MG63 (cell line): ENCODE measurements around the gene PIP4K2C. TPM values are rescaled to one million over a fixed set of nuclear protein-coding genes. Genes with fewer than 3 reads are reported as not detected.

Source experiments
- DNase-seq: peaks from one replicate; pipeline ENCODE4 v3.0.0-alpha.2; 2020
- H3K27me3 ChIP-seq: fragments of 250-450 bp; sonication (Bioruptor Pico); 2 replicates; pipeline ENCODE4 v1.5.1; 2020; ENCODE audit warnings: mild to moderate bottlenecking, moderate library complexity
- H3K36me3 ChIP-seq: fragments of 250-450 bp; sonication (Bioruptor Pico); 2 replicates; pipeline ENCODE4 v1.5.1; 2020; ENCODE audit warnings: mild to moderate bottlenecking, moderate library complexity
- H3K4me3 ChIP-seq: fragments of 250-450 bp; sonication (Bioruptor Pico); 2 replicates; pipeline ENCODE4 v1.5.1; 2020; ENCODE audit warnings: mild to moderate bottlenecking, moderate library complexity
- H3K9me3 ChIP-seq: fragments of 250-450 bp; sonication (Bioruptor Pico); 2 replicates; pipeline ENCODE4 v1.5.1; 2020; ENCODE audit warnings: mild to moderate bottlenecking, moderate library complexity
- total RNA-seq: library from RNA; depleted of rRNA; stranded (reverse); fragments of >200 nt; shearing (Covaris generic); gene quantifications from 2 replicates; pipeline ENCODE4 v1.2.3, GENCODE V29; 2014; ENCODE audit warnings: low replicate concordance

Gene PIP4K2C
- total RNA-seq, 1 experiment from 2014 or later = 16.3 TPM

GRCh38 chr12:57592551-57593165 is 1.7 kb downstream of the PIP4K2C start:
- Histone ChIP-seq H3K27me3 (no peaks in the 10 kb centered on the region; the same call in 1 of the 2 replicates), H3K9me3 (no peaks in the 10 kb centered on the region), H3K4me3 (no peak overlapping the region), H3K36me3 (no peaks in the 10 kb centered on the region)
- no peak for DNase-seq

GRCh38 chr12:57593187-57593586 is 2.2 kb downstream of the PIP4K2C start:
- Histone ChIP-seq H3K27me3 (no peaks in the 10 kb centered on the region), H3K36me3 (no peaks in the 10 kb centered on the region), H3K4me3 (no peak overlapping the region), H3K9me3 (no peaks in the 10 kb centered on the region)
- DNase-seq = no peak

- H3K27me3 ChIP-seq = no peaks in the 10 kb centered on the region
- no peaks in the 10 kb centered on the region for H3K9me3 ChIP-seq
- H3K36me3 ChIP-seq = no peaks in the 10 kb centered on the region; the same call in 1 of the 2 replicates
- H3K4me3 ChIP-seq = no peak overlapping the region
- DNase-seq = no peak
Measured at GRCh38 chr12:57600395-57600794, 9.4 kb downstream of the PIP4K2C start.

GRCh38 chr12:57602544-57602943 is 11.6 kb downstream of the PIP4K2C start:
- Histone ChIP-seq H3K27me3 (no peaks in the 10 kb centered on the region), H3K9me3 (no peaks in the 10 kb centered on the region), H3K36me3 (no peaks in the 10 kb centered on the region; the same call in 1 of the 2 replicates), H3K4me3 (no peak overlapping the region)
- DNase-seq = no peak

- no peak overlapping the region for H3K4me3 ChIP-seq
- no peak for DNase-seq
- no peaks in the 10 kb centered on the region; the same call in 1 of the 2 replicates for H3K36me3 ChIP-seq
- no peaks in the 10 kb centered on the region for H3K27me3 ChIP-seq
- no peaks in the 10 kb centered on the region for H3K9me3 ChIP-seq
Measured at GRCh38 chr12:57603324-57603723, 12.3 kb downstream of the PIP4K2C start.

- H3K36me3 ChIP-seq = no peaks in the 10 kb centered on the region; the same call in 1 of the 2 replicates
- no peaks in the 10 kb centered on the region for H3K27me3 ChIP-seq
- peak; percentile 60 for DNase-seq
- no peaks in the 10 kb centered on the region for H3K9me3 ChIP-seq
- H3K4me3 ChIP-seq = peak overlapping the region; percentile 43
Measured at GRCh38 chr12:57603815-57604453, 12.9 kb downstream of the PIP4K2C start.

- Histone ChIP-seq H3K36me3 (no peaks in the 10 kb centered on the region), H3K27me3 (no peaks in the 10 kb centered on the region)
- no peak for DNase-seq
Measured at GRCh38 chr12:57604454-57604991, 13.5 kb downstream of the PIP4K2C start, which contains the start of gene DTX3. TSS of gene DTX3 (plus strand) at chr12:57604824. CDS start at chr12:57606518, 1,694 bp downstream.

GRCh38 chr12:57604992-57605810 is 14.2 kb downstream of the PIP4K2C start:
- no peaks in the 10 kb centered on the region for H3K36me3 ChIP-seq
- DNase-seq = no peak

More at GRCh38 chr12:57604454-57604991, 13.5 kb downstream of the PIP4K2C start, which contains the start of gene DTX3:
- no peaks in the 10 kb centered on the region for H3K9me3 ChIP-seq
- peak within 1 kb of the TSS; percentile 43 for H3K4me3 ChIP-seq

GRCh38 chr12:57605811-57606311 is 14.9 kb downstream of the PIP4K2C start:
- no peak for DNase-seq
- no peak overlapping the region for H3K4me3 ChIP-seq
- no peaks in the 10 kb centered on the region for H3K36me3 ChIP-seq
- H3K27me3 ChIP-seq = no peaks in the 10 kb centered on the region
- H3K9me3 ChIP-seq = no peaks in the 10 kb centered on the region

More at GRCh38 chr12:57604992-57605810, 14.2 kb downstream of the PIP4K2C start:
- no peaks in the 10 kb centered on the region for H3K9me3 ChIP-seq
- no peaks in the 10 kb centered on the region for H3K27me3 ChIP-seq
- peak overlapping the region; percentile 43 for H3K4me3 ChIP-seq

GRCh38 chr12:57606399-57606798 is 15.4 kb downstream of the PIP4K2C start:
- no peak for DNase-seq
- Histone ChIP-seq H3K9me3 (no peaks in the 10 kb centered on the region), H3K27me3 (no peaks in the 10 kb centered on the region), H3K36me3 (no peaks in the 10 kb centered on the region), H3K4me3 (no peak overlapping the region)

- H3K36me3 ChIP-seq = no peaks in the 10 kb centered on the region
- no peaks in the 10 kb centered on the region for H3K27me3 ChIP-seq
- H3K9me3 ChIP-seq = no peaks in the 10 kb centered on the region
- H3K4me3 ChIP-seq = no peak overlapping the region
- DNase-seq = no peak
Measured at GRCh38 chr12:57606821-57607220, 15.8 kb downstream of the PIP4K2C start.

- Histone ChIP-seq H3K9me3 (no peaks in the 10 kb centered on the region), H3K4me3 (no peak overlapping the region), H3K27me3 (no peaks in the 10 kb centered on the region), H3K36me3 (no peaks in the 10 kb centered on the region)
- DNase-seq = no peak
Measured at GRCh38 chr12:57607958-57608663, 17.1 kb downstream of the PIP4K2C start.

- no peak for DNase-seq
- H3K27me3 ChIP-seq = no peaks in the 10 kb centered on the region
- H3K4me3 ChIP-seq = no peak overlapping the region
- H3K9me3 ChIP-seq = no peaks in the 10 kb centered on the region
- no peaks in the 10 kb centered on the region for H3K36me3 ChIP-seq
Measured at GRCh38 chr12:57609101-57609780, 18.2 kb downstream of the PIP4K2C start.

GRCh38 chr12:57609781-57610553 is 19.0 kb downstream of the PIP4K2C start:
- peaks cover under 1% of the 10 kb centered on the region; the same call in 1 of the 2 replicates for H3K36me3 ChIP-seq
- no peaks in the 10 kb centered on the region for H3K9me3 ChIP-seq
- DNase-seq = no peak
- H3K4me3 ChIP-seq = no peak overlapping the region
- no peaks in the 10 kb centered on the region for H3K27me3 ChIP-seq

- H3K36me3 ChIP-seq = peaks cover 3% of the 10 kb centered on the region; the same call in 1 of the 2 replicates
- no peak for DNase-seq
- peak overlapping the region; percentile 81 for H3K4me3 ChIP-seq
- H3K27me3 ChIP-seq = no peaks in the 10 kb centered on the region
- H3K9me3 ChIP-seq = no peaks in the 10 kb centered on the region
Measured at GRCh38 chr12:57610554-57611107, 19.6 kb downstream of the PIP4K2C start.
